ENCODE data around the gene MRPL11. TPM values are rescaled to one million over a fixed set of nuclear protein-coding genes. Genes with fewer than 3 reads are reported as not detected.
A peak's percentile ranks its signal among the peaks of the same experiment; 100 is the strongest.

MRPL11 gene
- total RNA-seq, 1 donor from 2014 or later: 73.0 TPM

GRCh38 chr11:66410191-66410590 lies 28.5 kb downstream of the MRPL11 start:
- TF ChIP-seq CTCF (IDR thresholded peaks at IDR 0.05; ENCODE audit: unreplicated experiment): no peak
- no peak overlapping the region for H3K27ac Mint-ChIP-seq (ENCODE audit: unreplicated experiment)
- no peaks in the 10 kb centered on the region for H3K9me3 Mint-ChIP-seq (ENCODE audit: unreplicated experiment)
- H3K27me3 Mint-ChIP-seq (ENCODE audit: unreplicated experiment): peaks cover 12% of the 10 kb centered on the region
- H3K4me3 Mint-ChIP-seq (ENCODE audit: unreplicated experiment): no peak overlapping the region
- no peaks in the 10 kb centered on the region for H3K36me3 Mint-ChIP-seq (ENCODE audit: low read depth, unreplicated experiment)
- no peak for DNase-seq (ENCODE audit: low spot score)
- H3K4me1 Mint-ChIP-seq (ENCODE audit: unreplicated experiment): peaks cover 3% of the 10 kb centered on the region

- TF ChIP-seq CTCF (IDR thresholded peaks at IDR 0.05; ENCODE audit: unreplicated experiment): no peak
- Mint-ChIP-seq H3K9me3 (ENCODE audit: unreplicated experiment) (no peaks in the 10 kb centered on the region), H3K27me3 (ENCODE audit: unreplicated experiment) (peaks cover 12% of the 10 kb centered on the region), H3K4me3 (ENCODE audit: unreplicated experiment) (no peak overlapping the region), H3K4me1 (ENCODE audit: unreplicated experiment) (peaks cover under 1% of the 10 kb centered on the region), H3K27ac (ENCODE audit: unreplicated experiment) (no peak overlapping the region), H3K36me3 (ENCODE audit: low read depth, unreplicated experiment) (no peaks in the 10 kb centered on the region)
- no peak for DNase-seq (ENCODE audit: low spot score)
These were observed 29.4 kb downstream of the MRPL11 start for GRCh38 chr11:66409226-66409625.

- Mint-ChIP-seq H3K4me1 (ENCODE audit: unreplicated experiment) (no peaks in the 10 kb centered on the region), H3K4me3 (ENCODE audit: unreplicated experiment) (no peak overlapping the region), H3K27ac (ENCODE audit: unreplicated experiment) (no peak overlapping the region), H3K27me3 (ENCODE audit: unreplicated experiment) (peaks cover 10% of the 10 kb centered on the region), H3K9me3 (ENCODE audit: unreplicated experiment) (no peaks in the 10 kb centered on the region), H3K36me3 (ENCODE audit: low read depth, unreplicated experiment) (no peaks in the 10 kb centered on the region)
- peak; percentile 99 for TF ChIP-seq CTCF (IDR thresholded peaks at IDR 0.05; ENCODE audit: unreplicated experiment)
- peak; percentile 97 for DNase-seq (ENCODE audit: low spot score)
These were observed 30.0 kb downstream of the MRPL11 start for GRCh38 chr11:66408488-66409214.

- Mint-ChIP-seq H3K4me3 (ENCODE audit: unreplicated experiment) (no peak overlapping the region), H3K27me3 (ENCODE audit: unreplicated experiment) (peaks cover 4% of the 10 kb centered on the region), H3K27ac (ENCODE audit: unreplicated experiment) (no peak overlapping the region), H3K9me3 (ENCODE audit: unreplicated experiment) (no peaks in the 10 kb centered on the region), H3K4me1 (ENCODE audit: unreplicated experiment) (no peaks in the 10 kb centered on the region), H3K36me3 (ENCODE audit: low read depth, unreplicated experiment) (no peaks in the 10 kb centered on the region)
- DNase-seq (ENCODE audit: low spot score): no peak
- TF ChIP-seq CTCF (IDR thresholded peaks at IDR 0.05; ENCODE audit: unreplicated experiment): no peak
These were observed 31.0 kb downstream of the MRPL11 start for GRCh38 chr11:66407651-66408050.

- Mint-ChIP-seq H3K4me1 (ENCODE audit: unreplicated experiment) (no peaks in the 10 kb centered on the region), H3K36me3 (ENCODE audit: low read depth, unreplicated experiment) (no peaks in the 10 kb centered on the region), H3K9me3 (ENCODE audit: unreplicated experiment) (no peaks in the 10 kb centered on the region), H3K27me3 (ENCODE audit: unreplicated experiment) (peaks cover 3% of the 10 kb centered on the region), H3K27ac (ENCODE audit: unreplicated experiment) (no peak overlapping the region), H3K4me3 (ENCODE audit: unreplicated experiment) (peak overlapping the region; percentile 56)
- DNase-seq (ENCODE audit: low spot score): no peak
- TF ChIP-seq CTCF (IDR thresholded peaks at IDR 0.05; ENCODE audit: unreplicated experiment): no peak
These were observed 44.7 kb downstream of the MRPL11 start for GRCh38 chr11:66393954-66394353.
